ENCODE measurements around the gene KRTAP5-9. TPM values are rescaled to one million over a fixed set of nuclear protein-coding genes. Genes with fewer than 3 reads are reported as not detected.

KRTAP5-9 gene
- total and polyA plus RNA-seq, 2 donors (not counting 3 experiments of a cell fraction or from before 2014, with no cell fraction given) = 0.28 TPM; not detected in 1

GRCh38 chr11:71572811-71573210, 24.6 kb downstream of the KRTAP5-9 start:
- Histone ChIP-seq H3K27me3 (ENCODE audit: control insufficient read depth in 2 of 2, insufficient read depth in 2 of 2, low read length in 2 of 2) (peaks cover 0 to 2% of the 10 kb centered on the region in 2 experiments), H3K36me3 (ENCODE audit: control insufficient read depth in 2 of 2, extremely low read depth in 1 of 2, insufficient read depth in 2 of 2, low read length in 2 of 2) (no peaks in the 10 kb centered on the region), H3K9me1 (replicated peaks; ENCODE audit: control insufficient read depth, extremely low read depth, insufficient read depth, low read length) (no peaks in the 10 kb centered on the region), H3K4me1 (ENCODE audit: control insufficient read depth, extremely low read depth, insufficient read depth, low read length) (no peaks in the 10 kb centered on the region), H3K9me3 (replicated peaks; ENCODE audit: control insufficient read depth, insufficient read depth, low read length) (no peaks in the 10 kb centered on the region), H2AFZ (ENCODE audit: low read depth, low read length) (no peak overlapping the region), H3K79me2 (ENCODE audit: control insufficient read depth, insufficient read depth, low read length) (no peaks in the 10 kb centered on the region), H3K4me3 (replicated peaks in 1 of 3; ENCODE audit: insufficient read depth in 1 of 3, low read depth in 1 of 3, low read length in 3 of 3) (no peak overlapping the region), H3K4me2 (ENCODE audit: insufficient read depth, low read length) (no peak overlapping the region), H4K20me1 (replicated peaks; ENCODE audit: control insufficient read depth, extremely low read depth, insufficient read depth, low read length) (no peaks in the 10 kb centered on the region), H3K9ac (replicated peaks; ENCODE audit: extremely low read depth, insufficient read depth, low read length) (no peak overlapping the region), H3K27ac (ENCODE audit: insufficient read depth, low read depth, low read length) (no peak overlapping the region)
- DNase-seq (ENCODE audit: low read depth, low spot score) (no peak), FAIRE-seq (no peak)
- dilution Hi-C loops (cut with MboI; ENCODE audit: extremely low pct_ligation_motif_present, low sequenced_read_pairs) (no loop called here), intact Hi-C loops (cut with micrococcal nuclease) (no loop called here)
- CTCF ChIA-PET = interaction anchor here (3.5 kb wide), 1 partner anchor 9 kb away, joined by 15 read pairs; no protein-coding TSS in a partner anchor
- no TSS peak for BruUV-seq (replicated peaks)
- POLR2A ChIA-PET = no interaction called here
- TF ChIP-seq GATA2 (IDR thresholded peaks at IDR 0.05; ENCODE audit: insufficient read depth, insufficient read length, low read depth, low read length) (no peak), MYC (IDR thresholded peaks at IDR 0.05; ENCODE audit: low read depth, low read length) (no peak), POLR2A (IDR thresholded peaks at IDR 0.05; ENCODE audit: low read depth, low read length) (no peak), POLR2AphosphoS5 (IDR thresholded peaks at IDR 0.05; ENCODE audit: insufficient read depth, low read depth, low read length) (no peak), JUN (IDR thresholded peaks at IDR 0.05; ENCODE audit: borderline replicate concordance, insufficient read depth, insufficient read length, low read depth) (no peak), FOS (IDR thresholded peaks at IDR 0.05; ENCODE audit: borderline replicate concordance, insufficient read depth, low read length) (no peak), EZH2 (IDR thresholded peaks at IDR 0.05; ENCODE audit: borderline replicate concordance, low read depth, low read length, severe bottlenecking) (no peak)
- TF ChIP-seq, protein P1, sequence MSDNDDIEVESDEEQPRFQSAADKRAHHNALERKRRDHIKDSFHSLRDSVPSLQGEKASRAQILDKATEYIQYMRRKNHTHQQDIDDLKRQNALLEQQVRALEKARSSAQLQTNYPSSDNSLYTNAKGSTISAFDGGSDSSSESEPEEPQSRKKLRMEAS (IDR thresholded peaks at IDR 0.05; ENCODE audit: insufficient read depth, insufficient read length) = no peak
- TF ChIP-seq, protein P2, sequence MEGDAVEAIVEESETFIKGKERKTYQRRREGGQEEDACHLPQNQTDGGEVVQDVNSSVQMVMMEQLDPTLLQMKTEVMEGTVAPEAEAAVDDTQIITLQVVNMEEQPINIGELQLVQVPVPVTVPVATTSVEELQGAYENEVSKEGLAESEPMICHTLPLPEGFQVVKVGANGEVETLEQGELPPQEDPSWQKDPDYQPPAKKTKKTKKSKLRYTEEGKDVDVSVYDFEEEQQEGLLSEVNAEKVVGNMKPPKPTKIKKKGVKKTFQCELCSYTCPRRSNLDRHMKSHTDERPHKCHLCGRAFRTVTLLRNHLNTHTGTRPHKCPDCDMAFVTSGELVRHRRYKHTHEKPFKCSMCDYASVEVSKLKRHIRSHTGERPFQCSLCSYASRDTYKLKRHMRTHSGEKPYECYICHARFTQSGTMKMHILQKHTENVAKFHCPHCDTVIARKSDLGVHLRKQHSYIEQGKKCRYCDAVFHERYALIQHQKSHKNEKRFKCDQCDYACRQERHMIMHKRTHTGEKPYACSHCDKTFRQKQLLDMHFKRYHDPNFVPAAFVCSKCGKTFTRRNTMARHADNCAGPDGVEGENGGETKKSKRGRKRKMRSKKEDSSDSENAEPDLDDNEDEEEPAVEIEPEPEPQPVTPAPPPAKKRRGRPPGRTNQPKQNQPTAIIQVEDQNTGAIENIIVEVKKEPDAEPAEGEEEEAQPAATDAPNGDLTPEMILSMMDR (IDR thresholded peaks at IDR 0.05; ENCODE audit: extremely low read depth in 1 of 2, insufficient read depth in 1 of 2, low read depth in 1 of 2, low read length in 2 of 2) = no peak
